ENCODE results near the gene KRTAP12-1.
A peak's percentile ranks its signal among the peaks of the same experiment; 100 is the strongest.

The KRTAP12-1 gene

GRCh38 chr21:44710756-44711326, 28.9 kb upstream of the KRTAP12-1 start:
- DNase-seq: peak; percentile 69

- no peak for DNase-seq
These were observed 28.3 kb upstream of the KRTAP12-1 start for GRCh38 chr21:44710294-44710665.

GRCh38 chr21:44709426-44710293, 27.7 kb upstream of the KRTAP12-1 start:
- DNase-seq: peak; percentile 72

- DNase-seq: no peak
These were observed 27.0 kb upstream of the KRTAP12-1 start for GRCh38 chr21:44708866-44709425.

GRCh38 chr21:44708213-44708865, 26.4 kb upstream of the KRTAP12-1 start:
- no peak for DNase-seq

- DNase-seq: no peak
These were observed 25.0 kb upstream of the KRTAP12-1 start for GRCh38 chr21:44706706-44707581.

- no peak for DNase-seq
These were observed 24.2 kb upstream of the KRTAP12-1 start for GRCh38 chr21:44706026-44706705.

- DNase-seq: no peak
These were observed 22.7 kb upstream of the KRTAP12-1 start for GRCh38 chr21:44704636-44705001.

- DNase-seq: no peak
These were observed 22.0 kb upstream of the KRTAP12-1 start for GRCh38 chr21:44703731-44704635.

- no peak for DNase-seq
These were observed 21.2 kb upstream of the KRTAP12-1 start for GRCh38 chr21:44702973-44703730.

GRCh38 chr21:44702111-44702972, 20.4 kb upstream of the KRTAP12-1 start:
- no peak for DNase-seq

GRCh38 chr21:44701541-44701940, 19.6 kb upstream of the KRTAP12-1 start:
- DNase-seq: no peak

GRCh38 chr21:44701023-44701400, 19.0 kb upstream of the KRTAP12-1 start:
- DNase-seq: no peak

GRCh38 chr21:44700101-44701022, 18.4 kb upstream of the KRTAP12-1 start:
- DNase-seq: no peak

GRCh38 chr21:44699502-44700001, 17.6 kb upstream of the KRTAP12-1 start:
- peak; percentile 60 for DNase-seq

GRCh38 chr21:44697811-44698734, 16.1 kb upstream of the KRTAP12-1 start:
- no peak for DNase-seq

All from RPMI8226 (cell line).